H1 (cell line): ENCODE data around the gene NAT9. TPM values are rescaled to one million over a fixed set of nuclear protein-coding genes. Genes with fewer than 3 reads are reported as not detected.

ENCODE experiments used
- GTF2F1 ChIP-seq: IDR thresholded peaks from 2 replicates; pipeline ENCODE4 v1.6.1; 2012; ENCODE audit warnings: low read depth, low read length, improper control_type of control experiment, borderline replicate concordance
- NANOG ChIP-seq: IDR thresholded peaks from 2 replicates; pipeline ENCODE4 v1.6.1; 2011; ENCODE audit warnings: low read length, low read depth, mild to moderate bottlenecking, inconsistent platforms; ENCODE audit not compliant: insufficient read depth, poor library complexity, severe bottlenecking
- POLR2A ChIP-seq, 2 experiments: IDR thresholded peaks; 1 replicate in 1 of 2; 2 replicates in 1 of 2; pipeline ENCODE4 v1.6.1; 2011; ENCODE audit warnings: low read depth in 2 of 2, low read length in 2 of 2, mild to moderate bottlenecking in 2 of 2; ENCODE audit errors: control extremely low read depth in 1 of 2
- TAF1 ChIP-seq: IDR thresholded peaks from 2 replicates; pipeline ENCODE4 v1.6.1; 2011; ENCODE audit warnings: mild to moderate bottlenecking, low read depth, low read length
- polyA plus RNA-seq, 7 experiments: library from polyadenylated mRNA; depleted of rRNA in 3 of 7; stranded (reverse) in 5 of 7; unstranded in 2 of 7; fragments of >200 nt in 5 of 7; fragments of 200-250 nt in 2 of 7; gene quantifications; 1 replicate in 5 of 7; 2 replicates in 1 of 7; 4 replicates in 1 of 7; pipeline versions ENCODE4 v1.2.1 to v1.2.3, GENCODE V29; 2011 to 2013; ENCODE audit warnings: missing spikeins in 2 of 7, mixed read lengths in 2 of 7
- total RNA-seq: library from RNA; stranded (reverse); fragmentation: NEBNext Ultra II Directional; extraction: Animal tissue kit (Norgen Biotek cat#: 25700); gene quantifications from 2 replicates; pipeline ENCODE4 v1.2.1, GENCODE V29; 2021

NAT9 gene
- total and polyA plus RNA-seq, 2 of the 8 experiments (the other 6 are each of a cell fraction or from before 2014, with no cell fraction given) = 32.3 to 42.7 TPM

- TF ChIP-seq NANOG (no peak), GTF2F1 (no peak), TAF1 (no peak), POLR2A (IDR thresholded peaks at IDR 0.05; ENCODE audit: control extremely low read depth in 1 of 2, low read depth in 2 of 2, low read length in 2 of 2) (no peak; a peak in 1 of 3 replicates)
Measured at GRCh38 chr17:74770498-74771318, 5.4 kb downstream of the NAT9 start (continued).
